ENCODE data around the gene SCN1A. TPM values are rescaled to one million over a fixed set of nuclear protein-coding genes. Genes with fewer than 3 reads are reported as not detected.

The SCN1A gene
- total RNA-seq, 1 donor from 2014 or later, result not detected

DNA sequence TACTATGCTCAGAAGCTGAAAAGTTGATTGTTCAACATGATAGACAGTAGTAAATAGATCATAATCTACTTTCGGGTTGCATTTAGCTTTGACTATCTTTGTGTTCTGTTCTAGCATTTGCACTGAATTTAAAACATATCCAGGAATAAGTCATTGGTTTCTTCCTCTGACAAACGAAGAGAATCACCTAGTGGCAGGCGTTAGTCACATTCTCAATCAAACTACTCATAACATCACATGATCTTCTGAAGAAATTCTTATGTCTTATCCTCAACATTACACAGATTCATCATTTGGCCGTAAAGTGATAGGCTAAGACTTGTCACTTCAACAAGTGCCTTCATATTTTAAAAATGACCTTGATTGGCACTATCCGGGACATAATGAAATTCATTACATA is 110.6 kb downstream of the SCN1A start:
- Histone ChIP-seq H3K4me3 (no peak overlapping the region), H3K4me1 (no peaks in the 10 kb centered on the region), H3K27ac (no peak overlapping the region), H3K9me3 (no peaks in the 10 kb centered on the region), H3K36me3 (no peaks in the 10 kb centered on the region), H3K27me3 (no peaks in the 10 kb centered on the region)
- intact Hi-C loops (cut with DNase I), result no loop called here
- TF ChIP-seq POLR2A (IDR thresholded peaks at IDR 0.05) (no peak), POLR2AphosphoS5 (IDR thresholded peaks at IDR 0.05; ENCODE audit: insufficient read depth in 1 of 2, low read depth in 1 of 2) (no peak)
- TF ChIP-seq, protein P1, sequence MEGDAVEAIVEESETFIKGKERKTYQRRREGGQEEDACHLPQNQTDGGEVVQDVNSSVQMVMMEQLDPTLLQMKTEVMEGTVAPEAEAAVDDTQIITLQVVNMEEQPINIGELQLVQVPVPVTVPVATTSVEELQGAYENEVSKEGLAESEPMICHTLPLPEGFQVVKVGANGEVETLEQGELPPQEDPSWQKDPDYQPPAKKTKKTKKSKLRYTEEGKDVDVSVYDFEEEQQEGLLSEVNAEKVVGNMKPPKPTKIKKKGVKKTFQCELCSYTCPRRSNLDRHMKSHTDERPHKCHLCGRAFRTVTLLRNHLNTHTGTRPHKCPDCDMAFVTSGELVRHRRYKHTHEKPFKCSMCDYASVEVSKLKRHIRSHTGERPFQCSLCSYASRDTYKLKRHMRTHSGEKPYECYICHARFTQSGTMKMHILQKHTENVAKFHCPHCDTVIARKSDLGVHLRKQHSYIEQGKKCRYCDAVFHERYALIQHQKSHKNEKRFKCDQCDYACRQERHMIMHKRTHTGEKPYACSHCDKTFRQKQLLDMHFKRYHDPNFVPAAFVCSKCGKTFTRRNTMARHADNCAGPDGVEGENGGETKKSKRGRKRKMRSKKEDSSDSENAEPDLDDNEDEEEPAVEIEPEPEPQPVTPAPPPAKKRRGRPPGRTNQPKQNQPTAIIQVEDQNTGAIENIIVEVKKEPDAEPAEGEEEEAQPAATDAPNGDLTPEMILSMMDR (IDR thresholded peaks at IDR 0.05), result no peak
- DNase-seq (ENCODE audit: extremely low spot score in 2 of 2), result no peak

DNA sequence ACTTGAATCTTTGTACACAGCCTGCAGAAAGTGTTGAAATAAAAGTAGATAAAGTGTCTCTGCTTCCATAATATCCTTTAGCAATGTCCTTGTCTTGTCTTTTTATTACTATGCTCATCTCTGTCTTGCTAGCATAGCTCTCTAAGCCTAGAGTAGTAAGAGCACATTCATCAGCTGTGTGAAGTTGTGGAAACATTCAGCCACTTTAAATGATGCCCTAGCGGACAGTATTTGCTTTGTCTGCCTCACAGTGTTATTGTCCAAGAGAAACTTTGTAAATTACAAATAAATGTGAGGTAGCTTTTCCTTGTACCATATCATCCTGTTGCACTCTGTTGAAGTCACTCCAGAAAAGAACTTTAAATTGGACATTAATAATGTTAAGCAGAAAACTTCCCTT is 113.9 kb downstream of the SCN1A start:
- TF ChIP-seq, protein P1 (IDR thresholded peaks at IDR 0.05), result no peak
- no peak for TF ChIP-seq POLR2A (IDR thresholded peaks at IDR 0.05)
- no peak for TF ChIP-seq POLR2AphosphoS5 (IDR thresholded peaks at IDR 0.05; ENCODE audit: insufficient read depth in 1 of 2, low read depth in 1 of 2)
- no peaks in the 10 kb centered on the region for H3K9me3 ChIP-seq
- no peaks in the 10 kb centered on the region for H3K36me3 ChIP-seq
- no peak overlapping the region for H3K4me3 ChIP-seq
- no peak overlapping the region for H3K27ac ChIP-seq
- no peaks in the 10 kb centered on the region for H3K4me1 ChIP-seq
- DNase-seq (ENCODE audit: extremely low spot score in 2 of 2), result no peak
- intact Hi-C loops (cut with DNase I), result no loop called here
- no peaks in the 10 kb centered on the region for H3K27me3 ChIP-seq

DNA sequence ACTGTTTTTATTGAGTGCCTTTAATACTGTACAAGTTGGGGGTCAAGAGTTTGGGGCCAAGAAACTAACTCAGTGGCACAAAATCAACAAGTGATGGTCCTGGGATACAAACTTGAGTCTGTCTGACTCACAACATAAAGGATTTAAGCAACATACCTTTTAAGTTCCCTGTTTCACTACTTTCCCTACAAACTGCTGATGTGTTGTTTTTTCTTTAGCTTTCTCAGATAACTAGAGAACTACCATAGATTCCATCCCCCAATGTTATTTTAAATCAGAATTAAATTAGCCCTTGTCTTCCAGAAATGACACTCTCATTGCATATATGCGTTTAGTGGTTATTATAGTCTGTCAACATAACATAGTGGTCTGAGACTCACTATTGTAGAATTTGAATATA is 116.2 kb downstream of the SCN1A start:
- H3K36me3 ChIP-seq, result no peaks in the 10 kb centered on the region
- no peak overlapping the region for H3K27ac ChIP-seq
- no peak overlapping the region for H3K4me3 ChIP-seq
- H3K4me1 ChIP-seq, result no peaks in the 10 kb centered on the region
- TF ChIP-seq POLR2A (IDR thresholded peaks at IDR 0.05) (no peak), POLR2AphosphoS5 (IDR thresholded peaks at IDR 0.05; ENCODE audit: insufficient read depth in 1 of 2, low read depth in 1 of 2) (no peak)
- TF ChIP-seq, protein P1 (IDR thresholded peaks at IDR 0.05), result no peak
- H3K27me3 ChIP-seq, result no peaks in the 10 kb centered on the region
- no peaks in the 10 kb centered on the region for H3K9me3 ChIP-seq
- intact Hi-C loops (cut with DNase I), result no loop called here
- DNase-seq (ENCODE audit: extremely low spot score in 2 of 2), result no peak

DNA sequence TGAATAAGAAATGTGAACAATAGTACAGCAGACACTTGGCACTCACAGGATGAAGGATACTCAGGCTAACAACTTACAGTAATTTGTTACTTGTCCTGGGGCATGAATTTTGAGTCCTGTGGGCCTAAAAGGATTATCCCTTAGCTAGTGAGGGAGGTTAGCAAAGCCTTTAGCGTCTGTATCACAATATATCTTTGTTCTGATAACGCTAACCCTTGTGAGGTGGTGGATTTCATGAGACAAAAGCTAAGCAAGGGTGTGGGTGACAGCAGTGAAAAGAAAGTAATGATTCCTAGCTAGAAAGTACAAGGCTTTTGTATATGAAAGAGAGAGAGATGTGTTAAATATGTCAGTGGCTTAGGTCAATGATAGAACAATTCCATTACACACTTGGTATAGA is 127.4 kb downstream of the SCN1A start:
- no peaks in the 10 kb centered on the region for H3K4me1 ChIP-seq
- no peak for TF ChIP-seq POLR2A (IDR thresholded peaks at IDR 0.05)
- no peak overlapping the region for H3K27ac ChIP-seq
- H3K27me3 ChIP-seq, result no peaks in the 10 kb centered on the region
- DNase-seq (ENCODE audit: extremely low spot score in 2 of 2), result no peak
- no peak overlapping the region for H3K4me3 ChIP-seq
- intact Hi-C loops (cut with DNase I), result loop anchor here (5.0 kb wide), 1 partner anchor 1598 kb away; no protein-coding TSS in a partner anchor
- H3K36me3 ChIP-seq, result no peaks in the 10 kb centered on the region
- no peaks in the 10 kb centered on the region for H3K9me3 ChIP-seq

DNA sequence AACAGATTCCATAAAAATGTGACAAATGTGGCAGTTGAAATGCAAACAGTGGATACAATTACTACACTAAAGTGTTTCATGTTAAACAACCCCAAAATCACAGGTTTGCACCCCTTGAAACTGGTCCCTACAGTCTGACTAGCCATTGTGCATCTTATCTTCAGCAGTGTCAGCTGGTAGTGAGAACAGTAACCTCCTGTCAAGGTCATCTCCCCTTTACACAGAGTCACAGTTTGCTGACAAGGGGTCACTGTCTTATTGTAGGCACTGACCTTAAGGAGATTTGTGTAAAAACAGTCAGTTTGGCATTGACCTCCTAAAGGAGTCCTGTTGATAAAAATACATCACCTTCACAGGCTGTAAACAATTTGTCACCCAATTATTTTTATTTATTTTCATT is 137.0 kb downstream of the SCN1A start:
- TF ChIP-seq POLR2A (IDR thresholded peaks at IDR 0.05), result no peak
- TF ChIP-seq, protein P1 (IDR thresholded peaks at IDR 0.05), result no peak
- TF ChIP-seq POLR2AphosphoS5 (IDR thresholded peaks at IDR 0.05; ENCODE audit: insufficient read depth in 1 of 2, low read depth in 1 of 2), result no peak
- Histone ChIP-seq H3K36me3 (no peaks in the 10 kb centered on the region), H3K4me1 (no peaks in the 10 kb centered on the region), H3K9me3 (no peaks in the 10 kb centered on the region), H3K4me3 (no peak overlapping the region), H3K27ac (no peak overlapping the region), H3K27me3 (no peaks in the 10 kb centered on the region)
- intact Hi-C loops (cut with DNase I), result no loop called here
- DNase-seq (ENCODE audit: extremely low spot score in 2 of 2), result no peak

DNA sequence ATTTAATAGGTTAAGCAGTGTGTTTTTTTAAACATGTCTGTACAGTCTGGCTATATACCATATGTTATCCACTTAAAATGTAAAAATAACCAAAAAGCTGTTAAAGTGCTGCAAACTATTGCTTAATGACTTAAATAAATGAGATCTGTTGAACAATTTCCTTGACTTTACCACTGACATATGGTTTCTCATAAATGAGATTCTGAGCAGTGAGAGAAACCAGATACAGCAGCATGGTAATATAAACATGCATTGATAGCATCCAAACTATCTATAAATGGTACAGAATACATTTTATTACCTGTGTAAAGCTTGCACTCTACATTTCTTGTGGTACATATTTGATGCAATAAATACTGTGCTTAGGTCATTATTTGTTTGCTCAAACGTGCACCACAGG is 138.0 kb downstream of the SCN1A start:
- intact Hi-C loops (cut with DNase I), result no loop called here
- H3K4me3 ChIP-seq, result no peak overlapping the region

More for the DNA sequence above, 138.0 kb downstream of the SCN1A start:
- no peaks in the 10 kb centered on the region for H3K36me3 ChIP-seq
- H3K9me3 ChIP-seq, result no peaks in the 10 kb centered on the region
- TF ChIP-seq POLR2A (IDR thresholded peaks at IDR 0.05) (no peak), POLR2AphosphoS5 (IDR thresholded peaks at IDR 0.05; ENCODE audit: insufficient read depth in 1 of 2, low read depth in 1 of 2) (no peak)
- TF ChIP-seq, protein P1 (IDR thresholded peaks at IDR 0.05), result no peak
- no peaks in the 10 kb centered on the region for H3K27me3 ChIP-seq
- no peaks in the 10 kb centered on the region for H3K4me1 ChIP-seq
- DNase-seq (ENCODE audit: extremely low spot score in 2 of 2), result no peak
- no peak overlapping the region for H3K27ac ChIP-seq

Measured in vagina (tissue), 2 donors.